Karpas-422 (cell line): ENCODE measurements around the gene MLF2. TPM values are rescaled to one million over a fixed set of nuclear protein-coding genes. Genes with fewer than 3 reads are reported as not detected.
A peak's percentile ranks its signal among the peaks of the same experiment; 100 is the strongest.

ENCODE experiments used
- DNase-seq: peaks from one replicate; pipeline ENCODE4 v3.0.0-alpha.2; 2015
- H2AFZ ChIP-seq: fragments of 200-600 bp; sonication (generic); 2 replicates; pipeline ENCODE4 v1.6.1; 2014; ENCODE audit warnings: antibody characterized with exemption, low read length, mixed read lengths
- H3K27ac ChIP-seq: fragments of 200-600 bp; sonication (generic); 2 replicates; pipeline ENCODE4 v1.5.1; 2014; ENCODE audit warnings: mild to moderate bottlenecking, low read length, moderate library complexity
- H3K27me3 ChIP-seq: fragments of 200-600 bp; sonication (generic); 2 replicates; pipeline ENCODE4 v1.6.1; 2014; ENCODE audit warnings: low read length, mixed read lengths
- H3K36me3 ChIP-seq: fragments of 200-600 bp; sonication (generic); 2 replicates; pipeline ENCODE4 v1.6.1; 2014; ENCODE audit warnings: low read length, mixed read lengths; ENCODE audit not compliant: insufficient read depth
- H3K4me1 ChIP-seq: fragments of 200-600 bp; sonication (generic); 2 replicates; pipeline ENCODE4 v1.6.1; 2014; ENCODE audit warnings: mild to moderate bottlenecking, low read length, mixed read lengths
- H3K4me2 ChIP-seq: fragments of 200-600 bp; sonication (generic); 2 replicates; pipeline ENCODE4 v1.6.1; 2014; ENCODE audit warnings: low read length, low read depth, mild to moderate bottlenecking; ENCODE audit not compliant: poor library complexity, severe bottlenecking
- H3K4me3 ChIP-seq: fragments of 200-600 bp; sonication (generic); 2 replicates; pipeline ENCODE4 v1.5.1; 2014; ENCODE audit warnings: mild to moderate bottlenecking, antibody characterized with exemption, low read length, mixed read lengths
- H3K79me2 ChIP-seq: fragments of 200-600 bp; sonication (generic); 2 replicates; pipeline ENCODE4 v1.6.1; 2014; ENCODE audit warnings: mild to moderate bottlenecking, low read length, mixed read lengths
- H3K9ac ChIP-seq: fragments of 200-600 bp; sonication (generic); 2 replicates; pipeline ENCODE4 v1.6.0; 2014; ENCODE audit warnings: low read length
- H3K9me2 ChIP-seq: fragments of 200-600 bp; sonication (generic), shearing (Covaris generic); replicated peaks from 2 replicates; pipeline ENCODE4 v1.6.0; 2014; ENCODE audit warnings: mild to moderate bottlenecking, low read length, moderate library complexity; ENCODE audit not compliant: insufficient read depth
- H3K9me3 ChIP-seq: fragments of 300-700, 200-600 bp; sonication (generic); 2 replicates; pipeline ENCODE4 v1.6.1; 2014; ENCODE audit warnings: low read length, mixed read lengths
- H4K20me1 ChIP-seq: fragments of 200-600 bp; sonication (generic); 2 replicates; pipeline ENCODE4 v1.6.1; 2014; ENCODE audit warnings: mild to moderate bottlenecking, antibody characterized with exemption, low read length, low read depth; ENCODE audit not compliant: insufficient read depth
- total RNA-seq: library from RNA; depleted of rRNA; stranded (reverse); fragments of >200 nt; shearing (Covaris generic); gene quantifications from 2 replicates; pipeline ENCODE4 v1.2.3, GENCODE V29; 2014; ENCODE audit warnings: low replicate concordance

Gene MLF2
- total RNA-seq, 1 experiment from 2014 or later = 183 TPM

DNA sequence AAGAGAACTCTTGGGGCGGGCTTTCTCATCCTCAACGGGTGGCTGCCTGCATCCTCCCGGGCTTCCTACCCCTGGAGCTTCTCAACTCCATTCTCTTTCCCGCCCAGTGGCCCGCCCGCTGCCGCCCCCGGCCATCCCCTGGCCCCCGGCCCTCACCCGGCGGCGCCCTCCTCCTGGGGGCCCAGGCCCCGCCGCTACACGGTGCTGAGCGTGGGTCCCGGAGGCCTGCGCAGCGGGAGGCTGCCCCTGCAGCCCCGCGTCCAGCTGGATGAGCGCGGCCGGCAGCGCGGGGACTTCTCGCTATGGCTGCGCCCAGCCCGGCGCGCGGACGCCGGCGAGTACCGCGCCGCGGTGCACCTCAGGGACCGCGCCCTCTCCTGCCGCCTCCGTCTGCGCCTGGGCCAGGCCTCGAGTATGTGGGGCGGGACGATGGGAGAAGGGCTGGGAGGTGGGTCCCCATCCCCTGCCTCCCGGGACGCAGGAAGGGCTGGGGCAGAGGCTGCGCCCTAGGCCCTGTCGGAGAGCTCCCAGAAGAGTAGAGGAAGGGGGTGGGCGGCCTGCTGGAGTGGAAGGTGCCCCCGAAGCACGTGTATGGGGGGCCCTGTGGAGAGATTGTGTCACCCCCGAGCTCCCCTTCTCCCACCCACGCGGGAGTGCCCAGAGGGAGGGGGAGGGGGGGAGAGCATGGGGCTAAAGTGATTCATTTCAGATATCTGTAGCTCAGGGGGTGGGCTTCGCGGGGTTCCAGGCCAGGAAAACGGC is 20.8 kb upstream of the MLF2 start:
- no peak overlapping the region for H2AFZ ChIP-seq
- no peak overlapping the region for H3K4me2 ChIP-seq
- H3K36me3 ChIP-seq = no peaks in the 10 kb centered on the region
- H3K79me2 ChIP-seq = no peaks in the 10 kb centered on the region
- no peaks in the 10 kb centered on the region for H3K9me2 ChIP-seq
- DNase-seq = no peak
- no peak overlapping the region for H3K4me3 ChIP-seq
- no peak overlapping the region for H3K9ac ChIP-seq
- peaks cover 21% of the 10 kb centered on the region for H3K4me1 ChIP-seq
- no peaks in the 10 kb centered on the region for H4K20me1 ChIP-seq
- H3K9me3 ChIP-seq = no peaks in the 10 kb centered on the region
- H3K27ac ChIP-seq = no peak overlapping the region
- H3K27me3 ChIP-seq = no peaks in the 10 kb centered on the region

DNA sequence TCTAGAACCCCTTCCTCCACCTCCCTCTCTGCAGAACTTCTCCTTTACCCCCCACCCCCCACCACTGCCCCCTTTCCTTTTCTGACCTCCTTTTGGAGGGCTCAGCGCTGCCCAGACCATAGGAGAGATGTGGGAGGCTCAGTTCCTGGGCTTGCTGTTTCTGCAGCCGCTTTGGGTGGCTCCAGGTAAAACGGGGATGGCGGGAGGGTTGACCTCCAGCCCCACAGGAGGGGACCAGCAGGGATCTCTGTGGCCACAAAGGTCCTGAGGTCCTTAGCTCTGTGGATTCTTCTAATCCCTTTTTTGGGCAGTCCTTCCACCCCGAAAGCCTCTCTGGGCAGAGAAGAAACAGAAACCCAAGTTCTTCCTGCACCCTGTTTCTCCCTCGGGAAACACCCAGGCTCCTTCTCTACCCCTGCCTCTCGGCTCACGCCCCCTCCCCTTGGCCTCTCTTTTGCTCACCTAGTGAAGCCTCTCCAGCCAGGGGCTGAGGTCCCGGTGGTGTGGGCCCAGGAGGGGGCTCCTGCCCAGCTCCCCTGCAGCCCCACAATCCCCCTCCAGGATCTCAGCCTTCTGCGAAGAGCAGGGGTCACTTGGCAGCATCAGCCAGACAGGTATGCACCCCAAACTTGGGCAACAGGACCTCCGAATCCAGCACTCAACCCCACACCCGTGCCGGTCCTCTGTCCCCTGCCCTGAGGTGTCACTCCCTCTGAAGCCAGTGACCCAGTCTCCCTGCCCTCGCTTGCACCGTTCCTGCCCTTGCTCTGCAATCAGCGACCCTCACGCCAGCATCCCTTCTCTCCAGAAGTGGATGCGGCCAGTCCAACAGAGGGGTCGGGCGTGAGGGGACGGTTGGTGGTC is 20.0 kb upstream of the MLF2 start:
- H3K27me3 ChIP-seq = no peaks in the 10 kb centered on the region
- peaks cover 14% of the 10 kb centered on the region; the same call in 1 of the 2 replicates for H3K4me1 ChIP-seq
- no peaks in the 10 kb centered on the region for H3K36me3 ChIP-seq
- no peak for DNase-seq
- H3K79me2 ChIP-seq = no peaks in the 10 kb centered on the region
- no peak overlapping the region for H2AFZ ChIP-seq
- no peaks in the 10 kb centered on the region for H3K9me3 ChIP-seq
- H3K27ac ChIP-seq = no peak overlapping the region
- no peaks in the 10 kb centered on the region for H4K20me1 ChIP-seq
- H3K9me2 ChIP-seq = no peaks in the 10 kb centered on the region
- no peak overlapping the region for H3K4me2 ChIP-seq
- no peak overlapping the region for H3K4me3 ChIP-seq
- H3K9ac ChIP-seq = peak overlapping the region; percentile 35; the same call in 1 of the 2 replicates

DNA sequence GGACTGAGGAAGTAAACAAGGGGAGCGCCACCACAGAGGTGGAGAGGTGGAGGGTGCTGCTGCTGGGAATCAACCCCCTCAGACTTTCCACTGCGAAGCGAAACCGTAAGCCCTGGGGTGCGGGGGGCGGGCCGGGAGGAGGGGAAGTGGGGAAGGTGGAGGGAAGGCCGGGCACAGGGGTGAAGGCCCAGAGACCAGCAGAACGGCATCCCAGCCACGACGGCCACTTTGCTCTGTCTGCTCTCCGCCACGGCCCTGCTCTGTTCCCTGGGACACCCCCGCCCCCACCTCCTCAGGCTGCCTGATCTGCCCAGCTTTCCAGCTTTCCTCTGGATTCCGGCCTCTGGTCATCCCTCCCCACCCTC is 19.4 kb upstream of the MLF2 start, which contains the start of gene LAG3:
Gene LAG3, plus strand, starts transcription at position 190 of the 365 bp plus-strand sequence. CDS start 333 bp downstream, outside the sequence.
- no peaks in the 10 kb centered on the region for H4K20me1 ChIP-seq
- no peak within 1 kb of the TSS for H3K27ac ChIP-seq
- no peaks in the 10 kb centered on the region for H3K9me3 ChIP-seq
- no peaks in the 10 kb centered on the region for H3K79me2 ChIP-seq
- no peaks in the 10 kb centered on the region for H3K9me2 ChIP-seq
- H3K4me3 ChIP-seq = no peak within 1 kb of the TSS
- H3K9ac ChIP-seq = peak within 1 kb of the TSS; percentile 35; the same call in 1 of the 2 replicates
- H3K27me3 ChIP-seq = no peaks in the 10 kb centered on the region
- no peak for DNase-seq
- H3K4me1 ChIP-seq = peaks cover 14% of the 10 kb centered on the region
- H3K4me2 ChIP-seq = no peak within 1 kb of the TSS
- H3K36me3 ChIP-seq = no peaks in the 10 kb centered on the region
- H2AFZ ChIP-seq = no peak within 1 kb of the TSS

DNA sequence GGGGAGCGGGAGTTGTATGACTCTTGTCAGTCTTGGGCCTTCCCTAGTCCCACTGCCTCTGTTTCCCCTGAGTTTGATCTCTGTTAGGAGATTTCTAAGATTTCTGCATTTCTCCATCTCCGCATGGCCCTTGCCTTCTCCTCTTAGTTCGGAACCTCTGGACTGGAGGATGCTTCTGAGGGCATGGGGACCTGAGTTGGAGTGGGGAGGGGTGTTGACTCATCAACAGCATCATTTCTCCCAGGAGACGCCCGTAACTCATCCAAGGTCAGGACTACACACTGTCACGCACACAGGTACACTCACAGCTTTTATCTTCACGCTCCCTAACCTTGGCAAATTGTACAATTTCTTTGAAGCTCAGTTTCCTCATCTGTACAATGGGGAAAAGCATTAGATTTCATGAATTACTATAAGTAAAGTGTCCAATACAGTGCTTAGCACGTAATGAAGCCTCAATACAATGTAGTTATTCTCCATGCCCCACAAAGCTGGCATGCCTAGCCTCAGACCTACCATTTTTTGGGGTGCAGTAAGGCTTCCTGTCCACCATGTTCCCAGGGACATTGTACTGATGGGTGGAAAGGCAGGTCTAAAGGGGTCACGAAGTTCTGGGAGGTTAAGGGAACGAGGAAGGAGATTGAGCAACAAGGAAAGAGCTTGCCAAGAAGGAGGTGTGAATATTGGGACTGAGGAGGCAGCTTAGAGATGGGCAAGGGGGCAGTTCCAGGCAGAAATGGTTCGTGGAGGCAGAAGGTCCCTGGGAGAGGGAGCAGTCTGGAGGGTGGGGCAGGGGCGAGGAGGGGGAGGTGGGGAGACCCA is 18.8 kb upstream of the MLF2 start:
- peaks cover 20% of the 10 kb centered on the region for H3K4me1 ChIP-seq
- no peak overlapping the region for H2AFZ ChIP-seq
- H3K79me2 ChIP-seq = no peaks in the 10 kb centered on the region
- H3K27me3 ChIP-seq = no peaks in the 10 kb centered on the region
- H3K36me3 ChIP-seq = no peaks in the 10 kb centered on the region
- 0 out of 2 replicates have a peak overlapping the region, but pooled peaks have one; percentile 35 for H3K9ac ChIP-seq
- DNase-seq = no peak
- H3K9me3 ChIP-seq = no peaks in the 10 kb centered on the region
- H3K4me3 ChIP-seq = no peak overlapping the region
- no peaks in the 10 kb centered on the region for H3K9me2 ChIP-seq
- H4K20me1 ChIP-seq = no peaks in the 10 kb centered on the region
- H3K27ac ChIP-seq = no peak overlapping the region
- no peak overlapping the region for H3K4me2 ChIP-seq

DNA sequence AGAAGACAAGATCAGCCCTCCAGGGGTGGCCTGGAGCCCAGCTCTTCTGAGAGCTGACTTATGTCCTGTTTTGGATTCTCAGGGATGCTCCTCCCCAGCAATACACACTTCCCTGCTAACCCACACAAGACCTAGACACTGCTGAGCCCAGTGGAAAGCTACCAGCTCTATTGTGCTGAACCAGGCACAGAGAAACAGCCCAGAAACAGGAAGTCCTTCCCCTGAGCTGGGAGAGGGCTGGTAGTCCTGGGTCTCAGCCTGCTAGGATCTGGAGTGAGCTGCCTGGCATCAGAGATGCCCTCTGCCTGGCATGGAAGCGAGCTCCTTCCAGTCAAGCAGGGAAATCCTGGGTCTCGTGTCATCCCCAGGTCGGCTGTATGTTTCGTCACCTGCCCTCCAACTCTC is 18.2 kb upstream of the MLF2 start:
- Histone ChIP-seq H3K9me3 (no peaks in the 10 kb centered on the region), H3K27ac (no peak overlapping the region), H4K20me1 (no peaks in the 10 kb centered on the region), H3K36me3 (no peaks in the 10 kb centered on the region), H3K4me3 (no peak overlapping the region), H3K9ac (no peak overlapping the region), H3K27me3 (no peaks in the 10 kb centered on the region), H3K79me2 (no peaks in the 10 kb centered on the region), H3K4me1 (peaks cover 21% of the 10 kb centered on the region), H3K9me2 (no peaks in the 10 kb centered on the region), H2AFZ (no peak overlapping the region), H3K4me2 (no peak overlapping the region)
- DNase-seq = no peak

DNA sequence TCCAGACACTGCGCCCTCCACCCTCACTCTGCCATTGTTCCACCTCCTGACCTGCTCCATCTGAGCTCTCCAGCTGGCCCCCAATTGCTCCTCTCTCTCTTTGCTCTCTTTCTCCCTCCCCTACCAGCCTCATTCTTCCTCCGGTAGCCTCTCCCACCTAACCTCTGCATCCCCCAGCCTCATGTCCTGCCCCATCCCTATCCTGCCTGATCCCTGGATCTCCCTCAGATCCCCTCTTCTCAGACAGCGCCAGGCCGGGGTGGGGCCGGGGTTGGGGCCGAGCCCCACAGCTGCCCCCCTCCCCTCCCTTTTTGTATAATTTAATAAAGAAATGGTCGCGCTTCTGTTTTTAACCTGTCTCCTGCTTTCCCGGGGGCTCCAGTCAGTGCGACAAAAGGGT is 17.7 kb upstream of the MLF2 start:
- Histone ChIP-seq H3K9ac (no peak overlapping the region), H4K20me1 (no peaks in the 10 kb centered on the region), H3K36me3 (no peaks in the 10 kb centered on the region), H2AFZ (no peak overlapping the region), H3K4me3 (no peak overlapping the region), H3K9me2 (no peaks in the 10 kb centered on the region), H3K27ac (no peak overlapping the region), H3K79me2 (no peaks in the 10 kb centered on the region), H3K4me2 (no peak overlapping the region), H3K27me3 (no peaks in the 10 kb centered on the region), H3K4me1 (peaks cover 26% of the 10 kb centered on the region), H3K9me3 (no peaks in the 10 kb centered on the region)
- DNase-seq = no peak

DNA sequence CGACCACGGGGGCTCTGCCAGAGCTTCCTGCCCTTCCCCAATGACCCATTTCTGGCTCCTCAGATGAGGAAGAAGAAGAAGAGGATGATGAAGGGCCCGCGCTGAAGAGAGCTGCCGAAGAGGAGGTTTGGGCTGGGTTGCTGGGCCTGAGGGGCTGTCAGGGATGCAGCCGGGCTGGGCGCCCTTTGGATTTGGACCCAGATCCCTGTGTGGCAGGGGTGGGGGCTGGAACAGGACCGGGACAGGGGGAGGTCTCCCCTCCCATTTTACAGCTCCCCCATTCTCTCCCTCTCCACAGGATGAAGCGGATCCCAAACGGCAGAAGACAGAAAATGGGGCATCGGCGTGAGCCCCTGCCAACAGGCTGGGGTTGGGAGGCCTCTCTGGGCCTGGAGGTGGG is 17.2 kb upstream of the MLF2 start:
- H3K9me2 ChIP-seq = no peaks in the 10 kb centered on the region
- no peak overlapping the region for H3K4me2 ChIP-seq
- no peak overlapping the region for H3K9ac ChIP-seq
- H3K4me3 ChIP-seq = no peak overlapping the region
- H3K27me3 ChIP-seq = peaks cover 2% of the 10 kb centered on the region; the same call in 1 of the 2 replicates
- no peaks in the 10 kb centered on the region for H3K36me3 ChIP-seq
- H3K27ac ChIP-seq = no peak overlapping the region
- peaks cover 31% of the 10 kb centered on the region for H3K4me1 ChIP-seq
- H3K79me2 ChIP-seq = no peaks in the 10 kb centered on the region
- H3K9me3 ChIP-seq = no peaks in the 10 kb centered on the region
- no peak overlapping the region for H2AFZ ChIP-seq
- no peak for DNase-seq
- no peaks in the 10 kb centered on the region for H4K20me1 ChIP-seq
